HG03025 (cell line): ENCODE measurements around the gene SETD2.
"Not testable (repeated sequence)": the region's sequence is repeated elsewhere in the genome, so short reads cannot be mapped to it uniquely, and the experiment has no call there.

Experiments
- ATAC-seq: cut with Tn5 transposase; IDR thresholded peaks from one replicate; pipeline ENCODE4 v1.9.1; 2021; ENCODE audit warnings: mild to moderate bottlenecking, moderate library complexity; ENCODE audit not compliant: unreplicated experiment, low FRiP score

The SETD2 gene

DNA sequence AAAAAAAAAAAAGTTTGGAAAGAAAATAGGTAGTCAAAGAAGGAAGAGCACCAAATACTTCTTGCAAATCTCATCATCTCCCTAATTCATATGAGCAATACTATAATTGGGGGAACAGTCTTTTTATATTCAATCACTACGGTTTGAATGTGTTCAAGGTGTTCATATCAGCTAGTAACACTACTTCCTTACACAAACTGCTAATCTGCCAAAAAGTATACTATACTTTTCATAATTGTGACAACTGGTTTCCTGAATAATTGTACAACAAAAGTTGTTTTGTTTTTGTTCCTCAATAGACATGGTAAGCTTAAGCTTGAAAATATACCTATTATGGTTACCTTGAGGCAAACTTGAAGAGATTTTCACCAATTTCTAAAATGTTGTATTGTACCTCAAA is 12.1 kb downstream of the SETD2 start:
- no peak for ATAC-seq

DNA sequence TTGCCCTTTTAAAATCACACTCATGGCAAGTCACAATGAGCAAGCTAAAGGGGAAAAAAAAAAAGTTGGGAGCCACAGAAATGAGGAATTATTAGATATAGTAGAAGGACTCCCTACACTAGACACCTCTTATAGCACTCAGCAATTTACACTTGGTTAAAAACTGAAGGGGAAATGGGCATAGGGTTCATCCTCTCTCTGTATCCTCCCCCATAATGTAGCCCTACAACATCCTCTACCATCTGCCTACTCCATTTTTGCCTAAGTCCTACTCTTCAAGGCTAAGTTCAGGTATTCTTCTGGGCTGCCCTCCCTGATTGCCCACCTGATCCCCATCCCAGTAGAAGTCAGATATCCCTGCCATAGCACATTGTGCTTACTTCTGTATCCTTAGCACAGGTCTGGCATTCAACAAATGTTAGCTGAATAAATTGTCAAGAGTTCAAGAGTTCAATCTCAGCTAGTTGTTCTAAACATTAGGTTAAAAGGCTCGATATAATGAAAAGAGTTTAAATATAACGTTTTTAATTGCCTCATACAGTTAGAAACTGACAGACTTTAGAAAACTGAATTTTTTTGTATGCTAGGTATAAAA is 14.5 kb downstream of the SETD2 start:
- no peak for ATAC-seq

DNA sequence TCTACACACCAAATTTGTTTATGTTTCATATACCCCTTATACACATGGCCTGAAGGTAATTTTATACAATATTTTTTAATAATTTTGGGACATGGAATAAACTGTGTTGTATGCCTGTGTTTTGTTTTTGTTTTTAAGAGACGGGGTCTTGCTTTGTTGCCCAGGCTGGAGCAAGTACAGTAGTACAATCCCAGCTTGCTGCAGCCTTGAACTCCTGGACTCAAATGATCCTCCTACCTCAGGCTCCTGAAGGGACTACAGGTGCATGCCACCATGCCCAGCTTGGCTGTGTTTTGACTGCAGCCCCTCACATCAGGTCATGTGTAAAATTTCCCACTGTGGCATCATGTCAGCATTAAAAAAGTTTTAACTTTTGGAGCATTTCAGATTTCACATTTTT is 18.6 kb downstream of the SETD2 start:
- ATAC-seq = no peak

DNA sequence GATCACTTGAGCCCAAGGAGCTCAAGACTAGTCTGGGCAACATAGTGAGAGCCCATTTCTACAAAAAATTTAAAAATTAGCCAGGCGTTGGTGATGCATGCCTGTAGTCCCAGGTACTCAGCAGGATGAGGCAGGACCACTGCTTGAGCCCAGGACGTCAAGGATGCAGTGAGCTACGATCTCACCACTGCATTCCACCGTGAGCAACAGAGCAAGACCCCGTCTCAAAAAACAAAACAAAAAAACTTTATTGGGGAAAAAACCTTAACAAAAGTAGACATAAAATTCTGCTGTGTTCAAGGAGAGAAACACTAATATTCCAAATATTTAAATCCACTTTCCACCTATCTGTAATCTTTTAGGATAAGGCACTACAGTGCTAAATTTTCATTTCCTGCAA is 20.8 kb downstream of the SETD2 start:
- no peak for ATAC-seq

DNA sequence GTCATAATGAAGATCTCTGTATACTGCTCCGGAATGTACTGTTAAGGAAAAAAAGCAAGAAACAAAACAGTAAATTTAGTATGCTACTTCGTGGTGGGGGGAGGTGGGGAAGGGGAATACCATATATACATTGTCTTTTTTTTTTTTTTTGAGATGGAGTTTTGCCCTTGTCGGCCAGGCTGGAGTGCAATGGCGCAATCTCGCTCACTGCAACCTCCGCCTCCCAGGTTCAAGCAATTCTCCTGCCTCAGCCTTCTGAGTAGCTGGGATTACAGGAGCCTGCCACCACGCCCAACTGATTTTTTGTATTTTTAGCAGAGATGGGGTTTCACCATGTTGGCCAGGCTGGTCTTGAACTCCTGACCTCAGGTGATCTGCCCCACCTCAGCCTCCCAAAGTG is 21.4 kb downstream of the SETD2 start:
- ATAC-seq = not testable (repeated sequence)

DNA sequence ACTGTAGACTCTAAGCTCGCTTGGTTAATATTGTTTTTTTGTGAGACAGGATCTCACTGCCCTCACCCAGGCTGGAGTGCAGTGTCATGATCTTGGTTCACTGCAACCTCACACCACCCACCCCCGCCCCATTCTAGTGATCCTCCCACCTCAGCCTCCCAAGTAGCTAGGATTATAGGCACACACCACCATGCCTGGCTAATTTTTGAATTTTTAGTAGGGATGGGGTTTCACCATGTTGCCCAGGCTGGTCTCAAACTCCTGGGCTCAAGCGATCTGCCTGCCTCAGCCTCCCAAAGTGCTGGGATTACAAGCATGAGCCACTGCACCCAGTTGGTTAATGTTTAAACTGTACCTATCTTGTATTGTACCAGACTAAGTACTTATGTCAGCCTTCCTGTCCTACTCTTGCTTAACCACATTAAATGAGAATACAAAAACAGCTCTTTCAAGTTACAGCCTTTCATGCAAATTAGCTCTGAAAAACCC is 22.9 kb downstream of the SETD2 start:
- not testable (repeated sequence) for ATAC-seq

DNA sequence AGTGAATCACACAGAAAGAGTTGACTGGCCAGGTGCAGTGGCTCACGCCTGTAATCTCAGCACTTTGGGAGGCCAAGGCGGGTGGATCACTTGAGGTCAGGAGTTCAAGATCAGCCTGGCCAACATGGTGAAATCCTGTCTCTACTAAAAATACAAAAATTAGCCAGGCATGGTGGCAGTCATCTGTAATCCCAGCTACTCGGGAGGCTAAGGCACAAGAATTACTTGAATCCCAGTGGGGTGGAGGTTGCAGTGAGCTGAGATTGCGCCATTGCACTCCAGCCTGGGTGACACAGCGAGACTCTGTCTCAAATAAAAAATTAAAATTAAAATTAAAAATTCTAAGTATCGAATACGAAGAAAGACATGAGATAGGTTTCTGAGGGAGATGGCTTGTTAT is 23.4 kb downstream of the SETD2 start:
- not testable (repeated sequence) for ATAC-seq

DNA sequence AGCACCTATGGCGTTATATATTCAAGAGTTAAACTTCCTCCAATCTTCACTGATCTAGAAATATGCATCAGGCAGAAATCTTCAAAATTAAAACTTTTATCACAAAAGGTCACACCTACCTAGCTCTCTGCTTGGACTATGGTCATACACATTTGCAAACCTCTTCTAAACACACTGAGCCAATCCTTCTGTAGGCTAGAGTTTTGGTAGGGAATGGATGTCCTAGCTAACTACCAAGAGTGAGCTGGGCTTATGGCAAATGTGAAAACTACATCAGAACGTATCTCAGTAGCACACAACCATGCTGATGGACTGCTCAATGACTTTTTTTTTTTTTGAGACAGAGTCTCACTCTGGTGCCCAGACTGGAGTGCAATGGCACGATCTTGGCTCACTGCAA is 29.6 kb downstream of the SETD2 start:
- no peak for ATAC-seq

DNA sequence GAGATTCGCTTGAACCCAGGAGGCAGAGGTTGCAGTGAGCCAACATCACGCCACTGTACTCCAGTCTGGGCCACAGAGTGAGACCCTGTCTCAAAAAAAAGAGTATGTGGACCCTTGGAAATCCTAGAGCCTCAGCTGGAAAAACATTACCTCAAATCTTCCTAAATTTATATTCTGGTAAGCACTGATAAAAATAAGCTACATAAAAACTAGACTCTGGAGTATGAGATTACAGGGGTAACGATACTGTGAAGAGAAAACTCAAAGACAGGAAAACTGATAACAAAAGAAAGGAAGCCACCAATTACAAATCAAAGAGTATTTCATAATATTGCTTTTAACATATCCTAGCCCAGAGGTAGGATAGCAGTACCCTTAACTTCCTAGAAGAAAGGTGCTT is 30.3 kb downstream of the SETD2 start:
- no peak for ATAC-seq

DNA sequence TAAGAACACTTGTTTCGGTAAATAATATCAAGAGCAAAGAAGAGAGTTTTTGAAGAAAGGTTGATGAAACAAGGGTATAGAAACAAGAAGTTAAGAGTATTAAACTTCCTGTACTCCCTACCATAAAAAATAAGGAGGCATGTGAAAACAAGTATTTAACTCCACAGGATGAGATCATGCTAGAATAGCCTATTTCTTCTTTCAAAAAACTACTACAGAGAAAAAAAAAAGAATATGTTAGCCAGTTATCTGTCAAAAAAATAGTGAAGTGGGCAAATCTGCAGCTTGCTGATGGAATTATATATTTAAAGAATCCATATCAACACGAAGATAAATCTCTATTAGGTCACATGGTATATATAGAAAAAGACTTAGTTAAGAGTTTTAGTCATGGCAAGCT is 33.4 kb downstream of the SETD2 start:
- ATAC-seq = no peak

DNA sequence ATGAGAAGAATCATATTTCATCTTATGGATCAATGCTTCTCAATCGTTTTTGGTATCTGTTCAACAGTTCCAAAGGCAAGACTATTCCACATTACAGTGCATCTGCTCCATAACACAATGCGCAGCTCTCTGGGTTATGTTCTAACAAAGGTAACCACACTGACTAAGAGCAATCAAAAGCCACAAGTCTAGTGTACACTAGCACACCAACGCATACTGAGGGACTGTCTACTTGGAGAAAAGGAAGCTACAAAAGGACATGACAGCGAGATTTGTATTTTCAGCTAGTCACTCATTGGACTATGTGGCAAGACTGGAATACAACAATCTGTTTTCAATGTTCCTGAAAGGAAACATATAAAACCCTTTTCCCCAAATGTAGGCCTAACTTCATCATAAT is 35.8 kb downstream of the SETD2 start:
- no peak for ATAC-seq

DNA sequence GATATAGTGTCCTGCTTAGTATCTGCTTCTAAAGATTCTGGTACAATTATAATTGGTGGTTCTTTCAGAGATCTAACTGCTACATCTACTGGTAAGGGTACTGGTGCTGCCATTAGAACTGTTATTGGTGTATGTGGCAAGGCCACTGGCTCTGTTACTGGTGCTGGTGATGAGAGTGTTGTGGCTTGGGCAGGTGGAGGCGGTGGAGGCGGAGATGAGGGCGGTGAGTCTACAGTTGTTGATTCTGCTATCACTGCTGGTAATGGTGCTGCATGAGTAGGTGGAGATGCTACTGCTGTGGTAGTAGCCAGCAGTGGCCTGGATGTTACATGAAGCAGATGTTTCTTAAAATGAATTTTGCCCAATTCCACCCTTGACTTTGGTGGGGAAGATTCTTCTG is 40.1 kb downstream of the SETD2 start:
- no peak for ATAC-seq

DNA sequence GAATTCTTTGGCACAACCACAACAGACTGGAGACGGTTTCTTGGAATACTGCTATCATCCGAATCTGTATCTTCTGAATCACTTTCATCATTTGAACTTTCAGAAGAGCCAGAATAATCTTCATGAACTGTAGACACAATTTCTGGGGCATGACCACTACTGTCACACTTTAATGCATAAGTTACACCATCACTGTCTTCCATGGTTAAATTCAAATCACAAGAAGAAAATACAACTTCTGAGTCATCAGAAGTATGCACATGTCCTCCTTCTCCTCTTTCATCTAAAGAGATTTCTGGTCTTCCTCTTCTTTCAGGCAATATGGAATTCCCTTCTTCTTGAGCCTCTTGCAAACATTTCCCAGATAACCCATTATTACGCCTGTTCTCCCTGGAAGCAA is 42.5 kb downstream of the SETD2 start:
- ATAC-seq = no peak

DNA sequence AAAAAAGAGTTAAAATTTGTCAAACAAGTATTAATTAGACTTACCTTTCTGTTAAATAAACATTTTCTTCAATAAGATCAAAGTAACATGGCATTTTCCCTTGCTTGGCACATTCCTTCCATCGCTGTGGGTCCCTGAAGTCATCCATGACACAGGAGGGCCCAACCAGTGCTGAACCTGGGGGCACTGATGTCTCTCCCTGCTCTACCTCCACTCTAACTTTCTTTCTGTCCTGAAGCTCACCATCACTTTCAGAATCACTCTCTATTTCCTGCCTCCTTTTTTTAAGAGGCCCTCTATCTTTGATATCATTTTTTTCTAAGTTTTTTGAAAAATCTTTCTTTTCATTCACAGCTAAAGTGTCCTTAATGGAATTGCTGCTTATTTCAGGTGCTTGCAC is 43.8 kb downstream of the SETD2 start:
- no peak for ATAC-seq

DNA sequence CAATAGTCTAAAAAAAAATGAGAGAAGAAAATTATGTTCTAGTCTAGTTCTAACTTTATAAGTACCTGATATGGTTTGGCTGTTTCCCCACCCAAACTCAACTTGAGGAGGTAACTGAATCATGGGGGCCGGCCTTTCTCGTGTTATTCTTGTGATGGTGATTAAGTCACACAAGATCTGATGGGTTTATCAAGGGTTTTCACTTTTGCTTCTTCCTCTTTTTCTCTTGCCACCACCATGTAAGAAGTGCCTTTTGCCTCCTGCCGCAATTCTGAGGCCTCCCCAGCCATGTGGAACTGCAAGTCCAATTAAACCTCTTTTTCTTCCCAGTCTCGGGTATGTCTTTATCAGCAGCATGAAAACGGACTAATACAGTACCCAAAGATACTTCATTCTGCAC is 44.5 kb downstream of the SETD2 start:
- ATAC-seq = not testable (repeated sequence)

DNA sequence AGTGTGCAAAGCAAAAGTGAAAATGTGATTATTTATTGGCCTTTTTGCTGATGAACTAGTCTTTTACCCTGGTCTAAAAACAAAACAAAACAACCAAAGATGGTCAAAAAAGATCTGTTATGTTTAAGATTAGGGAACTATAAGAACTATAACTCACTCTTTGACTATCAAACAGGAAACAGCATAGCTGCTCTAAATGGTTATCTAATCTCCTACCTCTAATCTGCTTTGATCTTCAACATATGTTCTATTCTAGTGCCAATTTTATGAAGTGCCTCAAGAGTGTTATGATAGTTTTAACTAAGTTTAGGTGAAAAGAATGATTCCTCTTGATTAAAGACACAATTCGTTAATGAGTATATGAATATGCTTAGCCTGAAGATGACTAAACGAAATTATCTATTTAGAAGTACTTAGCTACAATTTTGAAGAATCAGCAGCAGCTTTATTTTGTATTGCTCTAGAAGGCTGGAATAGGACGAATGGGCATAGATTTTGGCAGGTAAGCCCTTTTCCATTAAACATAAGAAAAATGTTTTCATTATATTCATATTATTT is 46.0 kb downstream of the SETD2 start:
- no peak for ATAC-seq

DNA sequence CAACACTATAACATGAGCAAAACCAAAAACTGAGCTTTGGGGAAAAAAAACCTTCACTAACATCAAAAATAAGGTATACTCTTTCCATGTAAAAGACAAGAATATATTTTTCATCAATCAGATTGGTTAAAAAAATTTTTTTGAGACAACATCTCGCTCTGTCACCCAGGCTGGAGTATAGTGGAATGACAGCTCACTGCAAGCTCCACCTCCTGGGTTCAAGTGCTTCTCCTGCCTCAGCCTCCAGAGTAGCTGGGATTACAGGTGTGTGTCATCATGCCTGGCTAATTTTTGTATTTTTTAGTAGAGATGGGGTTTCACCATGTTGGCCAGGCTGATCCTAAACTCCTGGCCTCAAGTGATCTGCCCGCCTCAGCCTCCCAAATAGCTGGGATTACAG is 48.4 kb downstream of the SETD2 start:
- not testable (repeated sequence) for ATAC-seq

DNA sequence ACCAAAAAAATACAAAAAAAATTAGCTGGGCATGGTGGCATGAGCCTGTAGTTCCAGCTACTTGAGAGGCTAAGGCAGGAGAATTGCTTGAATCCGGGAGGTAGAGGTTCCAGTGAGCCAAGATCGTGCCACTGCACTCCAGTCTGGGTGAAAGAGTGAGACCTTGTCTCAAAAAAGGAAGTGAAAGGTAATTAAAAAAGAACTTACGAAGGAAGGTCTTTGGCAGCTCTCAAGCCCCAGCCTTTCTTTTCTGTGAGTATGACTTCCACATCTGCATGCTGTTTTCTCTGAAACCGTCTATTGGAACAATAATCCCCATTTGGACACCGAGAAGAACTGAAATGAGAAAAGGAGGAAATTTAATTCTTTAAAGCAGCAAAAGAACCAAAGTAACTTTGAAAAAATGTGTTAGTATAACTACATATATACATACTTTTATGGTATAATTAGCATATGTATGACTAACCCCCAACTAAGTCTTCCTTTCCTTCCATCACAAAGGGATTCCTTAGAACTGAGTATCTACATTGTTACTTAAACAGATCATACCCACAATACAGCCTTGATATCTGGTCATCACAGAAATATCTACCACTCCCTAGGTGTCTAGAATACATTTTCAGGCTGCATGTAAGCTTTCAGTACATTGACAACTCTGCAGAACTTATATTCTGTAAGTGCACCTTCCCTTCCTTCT is 50.1 kb downstream of the SETD2 start:
- no peak for ATAC-seq

DNA sequence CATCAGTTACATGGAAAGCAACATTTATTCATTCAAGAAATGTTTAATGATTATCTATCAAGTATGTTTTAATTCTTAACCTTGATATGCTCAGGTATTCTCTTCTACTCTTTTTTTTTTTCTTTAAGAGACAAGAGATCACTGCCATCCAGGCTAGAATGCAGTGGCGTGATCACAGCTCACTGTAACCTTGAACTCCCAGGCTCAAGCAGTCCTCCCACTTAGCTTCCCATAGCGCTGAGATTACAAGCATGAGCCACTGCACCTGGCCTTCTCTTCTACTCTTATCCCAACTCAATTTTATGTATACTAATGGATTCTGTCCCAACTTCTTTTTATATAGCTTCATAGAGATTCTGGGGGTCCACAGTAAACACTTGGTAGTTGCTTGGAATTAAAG is 50.9 kb downstream of the SETD2 start:
- ATAC-seq = no peak

DNA sequence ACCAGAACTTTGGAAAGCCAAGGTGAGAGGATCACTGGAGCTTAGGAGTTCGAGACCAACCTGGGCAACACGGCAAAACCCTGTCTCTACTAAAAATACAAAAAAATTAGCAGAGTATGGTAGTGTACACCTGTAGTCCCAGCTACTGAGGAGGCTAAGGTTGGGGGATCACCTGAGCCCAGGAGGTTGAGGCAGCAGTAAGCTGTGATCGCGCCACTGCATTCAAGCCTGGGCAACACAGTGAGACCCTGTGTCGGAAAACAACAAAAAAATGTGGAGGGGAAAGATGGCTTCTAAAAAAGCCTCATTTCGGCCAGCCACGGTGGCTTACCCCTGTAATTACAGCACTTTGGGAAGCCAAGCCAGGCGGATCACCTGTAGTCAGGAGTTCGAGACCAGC is 54.5 kb downstream of the SETD2 start:
- no peak for ATAC-seq

DNA sequence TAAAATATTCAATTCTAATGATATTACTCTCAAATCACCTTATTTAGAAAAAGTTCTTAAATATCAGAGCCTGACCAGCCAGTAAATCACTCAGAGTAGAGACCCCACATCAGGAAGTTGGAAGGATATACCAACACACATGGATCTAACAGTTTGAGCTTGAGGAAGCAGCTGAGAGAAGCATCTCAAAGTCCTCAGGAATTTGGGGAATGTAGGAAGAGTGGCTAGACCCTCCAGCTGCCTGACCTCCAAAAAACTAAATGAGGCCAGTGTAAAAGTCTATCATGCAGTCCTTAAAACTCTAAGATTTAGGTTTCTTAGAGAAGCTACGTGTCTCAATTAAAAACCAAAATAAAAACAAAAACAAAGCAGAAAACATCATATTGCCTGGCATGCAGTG is 55.4 kb downstream of the SETD2 start:
- ATAC-seq = no peak

DNA sequence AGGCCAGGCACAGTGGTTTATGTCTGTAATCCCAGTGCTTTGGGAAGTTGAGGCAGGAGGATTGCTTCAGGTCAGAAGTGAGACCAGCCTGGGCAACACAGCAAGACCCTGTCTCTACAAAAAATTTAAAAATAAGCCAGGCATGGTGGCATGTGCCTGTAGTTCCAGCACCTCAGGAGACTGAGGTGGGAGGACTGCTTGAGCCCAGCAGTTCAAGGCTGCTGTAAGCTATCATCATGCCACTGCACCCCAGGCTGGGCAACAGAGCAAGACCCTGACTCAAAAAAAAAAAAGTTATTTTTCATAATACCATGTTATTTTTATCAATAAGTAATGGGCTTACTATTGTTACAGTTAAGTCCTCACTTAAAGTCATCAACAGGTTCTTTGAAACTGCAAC is 59.7 kb downstream of the SETD2 start:
- no peak for ATAC-seq
